HepG2 (cell line): Measurements from ENCODE around the gene SPAG9. TPM values are rescaled to one million over a fixed set of nuclear protein-coding genes. Genes with fewer than 3 reads are reported as not detected.

ENCODE experiments used
- ARHGAP35 ChIP-seq: sonication (generic); formaldehyde crosslinking; IDR thresholded peaks from 2 replicates; pipeline ENCODE4 v1.9.0; 2022; ENCODE audit warnings: mild to moderate bottlenecking, inconsistent platforms, moderate library complexity, missing genetic modification reagents, borderline replicate concordance
- ATRX ChIP-seq: sonication (generic); formaldehyde crosslinking; IDR thresholded peaks from 2 replicates; pipeline ENCODE4 v1.4.0; 2020; ENCODE audit warnings: missing genetic modification reagents, borderline replicate concordance
- CHD2 ChIP-seq: IDR thresholded peaks from 2 replicates; pipeline ENCODE4 v1.6.1; 2011; ENCODE audit warnings: low read depth, low read length, improper control_type of control experiment
- HDAC6 ChIP-seq: fragments of 200-600 bp; sonication (generic); IDR thresholded peaks from 2 replicates; pipeline ENCODE4 v1.7.0; 2017; ENCODE audit warnings: mild to moderate bottlenecking, antibody characterized with exemption, low read length, low read depth
- MEF2D ChIP-seq: sonication (generic); formaldehyde crosslinking; IDR thresholded peaks from 2 replicates; pipeline ENCODE4 v1.5.1; 2020; ENCODE audit warnings: mild to moderate bottlenecking, missing genetic modification reagents
- NR2C2 ChIP-seq: sonication (generic); formaldehyde crosslinking; IDR thresholded peaks from 2 replicates; pipeline ENCODE4 v1.4.0; 2020; ENCODE audit warnings: missing genetic modification reagents, mild to moderate bottlenecking, moderate library complexity, borderline replicate concordance
- ZMYM3 ChIP-seq: sonication (generic); formaldehyde crosslinking; IDR thresholded peaks from 2 replicates; pipeline ENCODE4 v1.5.1; 2020; ENCODE audit warnings: mild to moderate bottlenecking, missing genetic modification reagents
- ZNF703 ChIP-seq: sonication (generic); formaldehyde crosslinking; IDR thresholded peaks from 2 replicates; pipeline ENCODE4 v1.5.1; 2020; ENCODE audit warnings: missing genetic modification reagents, mild to moderate bottlenecking, moderate library complexity, borderline replicate concordance
- polyA plus RNA-seq, 8 experiments: library from polyadenylated mRNA; depleted of rRNA in 3 of 8; stranded (reverse) in 7 of 8; unstranded in 1 of 8; fragments of >200 nt; fragmentation: Illumina TruSeq in 4 of 8; extraction: Trizol in 4 of 8; gene quantifications; 2 replicates each; pipeline versions ENCODE4 v1.2.1 to v1.2.3, GENCODE V29; 2011 to 2016; ENCODE audit warnings: low read depth in 4 of 8, missing spikeins in 1 of 8, mixed read lengths in 1 of 8; ENCODE audit not compliant: insufficient read depth in 1 of 8
- total RNA-seq, 5 experiments: library from RNA; depleted of rRNA; stranded (reverse); fragments of >200 nt; fragmentation: Illumina TruSeq; extraction: Trizol; gene quantifications; 2 replicates each; pipeline ENCODE4 v1.2.3, GENCODE V29; 2016; ENCODE audit warnings: low read depth in 1 of 5
- TF ChIP-seq, protein P1 (sequence below): sonication (generic); formaldehyde crosslinking; IDR thresholded peaks from 2 replicates; pipeline ENCODE4 v1.5.0; 2020; ENCODE audit warnings: missing genetic modification reagents
- TF ChIP-seq, protein P2 (sequence below): IDR thresholded peaks from 2 replicates; pipeline ENCODE4 v1.6.1; 2016; ENCODE audit warnings: mild to moderate bottlenecking, missing biosample characterization, missing genetic modification reagents
- TF ChIP-seq, protein P3 (sequence below): sonication (generic); formaldehyde crosslinking; IDR thresholded peaks from one replicate; pipeline ENCODE4 v1.5.1; 2020; ENCODE audit warnings: mild to moderate bottlenecking, missing genetic modification reagents; ENCODE audit errors: not compliant biosample characterization
- TF ChIP-seq, protein P4 (sequence below): IDR thresholded peaks from 2 replicates; pipeline ENCODE4 v1.6.1; 2012; ENCODE audit warnings: low read length, improper control_type of control experiment

Gene SPAG9
- total and polyA plus RNA-seq, 2 of the 13 experiments (the other 11 are each of a cell fraction or from before 2014, with no cell fraction given): 43.2 to 78.6 TPM

DNA sequence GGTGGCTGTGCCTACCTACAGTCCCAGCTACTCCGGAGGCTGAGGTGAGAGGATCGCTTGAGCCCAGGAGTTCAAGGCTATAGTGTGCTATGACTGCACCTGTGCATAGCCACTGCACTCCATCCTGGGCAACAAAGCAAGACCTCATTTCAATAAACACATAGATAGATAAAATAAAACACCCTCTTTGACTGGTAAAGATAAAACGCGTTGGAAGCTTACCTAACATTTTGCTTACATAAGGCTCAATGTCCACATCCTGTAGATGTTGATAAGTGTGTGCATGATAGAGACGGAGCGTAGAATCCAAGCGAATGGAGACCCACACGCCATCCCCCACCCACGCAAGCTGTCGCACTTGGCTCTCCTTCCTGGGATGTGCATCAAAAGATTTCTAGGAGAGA is 141.1 kb downstream of the SPAG9 start (continued):
- TF ChIP-seq, protein P1, sequence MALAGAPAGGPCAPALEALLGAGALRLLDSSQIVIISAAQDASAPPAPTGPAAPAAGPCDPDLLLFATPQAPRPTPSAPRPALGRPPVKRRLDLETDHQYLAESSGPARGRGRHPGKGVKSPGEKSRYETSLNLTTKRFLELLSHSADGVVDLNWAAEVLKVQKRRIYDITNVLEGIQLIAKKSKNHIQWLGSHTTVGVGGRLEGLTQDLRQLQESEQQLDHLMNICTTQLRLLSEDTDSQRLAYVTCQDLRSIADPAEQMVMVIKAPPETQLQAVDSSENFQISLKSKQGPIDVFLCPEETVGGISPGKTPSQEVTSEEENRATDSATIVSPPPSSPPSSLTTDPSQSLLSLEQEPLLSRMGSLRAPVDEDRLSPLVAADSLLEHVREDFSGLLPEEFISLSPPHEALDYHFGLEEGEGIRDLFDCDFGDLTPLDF (CRISPR knock-in tag): no peak
- no peak for TF ChIP-seq ARHGAP35 (CRISPR knock-in tag)
- TF ChIP-seq MEF2D (CRISPR knock-in tag): peak; percentile 65; the same call in 1 of the 2 replicates
- TF ChIP-seq, protein P2, sequence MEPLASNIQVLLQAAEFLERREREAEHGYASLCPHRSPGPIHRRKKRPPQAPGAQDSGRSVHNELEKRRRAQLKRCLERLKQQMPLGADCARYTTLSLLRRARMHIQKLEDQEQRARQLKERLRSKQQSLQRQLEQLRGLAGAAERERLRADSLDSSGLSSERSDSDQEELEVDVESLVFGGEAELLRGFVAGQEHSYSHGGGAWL (CRISPR knock-in tag): no peak
- no peak for TF ChIP-seq ZNF703 (CRISPR knock-in tag)
- peak; percentile 96 for TF ChIP-seq ZMYM3 (CRISPR knock-in tag)
- no peak for TF ChIP-seq HDAC6
- no peak for TF ChIP-seq ATRX (CRISPR knock-in tag)
- peak; percentile 56; the same call in 1 of the 2 replicates for TF ChIP-seq NR2C2
- TF ChIP-seq, protein P3, sequence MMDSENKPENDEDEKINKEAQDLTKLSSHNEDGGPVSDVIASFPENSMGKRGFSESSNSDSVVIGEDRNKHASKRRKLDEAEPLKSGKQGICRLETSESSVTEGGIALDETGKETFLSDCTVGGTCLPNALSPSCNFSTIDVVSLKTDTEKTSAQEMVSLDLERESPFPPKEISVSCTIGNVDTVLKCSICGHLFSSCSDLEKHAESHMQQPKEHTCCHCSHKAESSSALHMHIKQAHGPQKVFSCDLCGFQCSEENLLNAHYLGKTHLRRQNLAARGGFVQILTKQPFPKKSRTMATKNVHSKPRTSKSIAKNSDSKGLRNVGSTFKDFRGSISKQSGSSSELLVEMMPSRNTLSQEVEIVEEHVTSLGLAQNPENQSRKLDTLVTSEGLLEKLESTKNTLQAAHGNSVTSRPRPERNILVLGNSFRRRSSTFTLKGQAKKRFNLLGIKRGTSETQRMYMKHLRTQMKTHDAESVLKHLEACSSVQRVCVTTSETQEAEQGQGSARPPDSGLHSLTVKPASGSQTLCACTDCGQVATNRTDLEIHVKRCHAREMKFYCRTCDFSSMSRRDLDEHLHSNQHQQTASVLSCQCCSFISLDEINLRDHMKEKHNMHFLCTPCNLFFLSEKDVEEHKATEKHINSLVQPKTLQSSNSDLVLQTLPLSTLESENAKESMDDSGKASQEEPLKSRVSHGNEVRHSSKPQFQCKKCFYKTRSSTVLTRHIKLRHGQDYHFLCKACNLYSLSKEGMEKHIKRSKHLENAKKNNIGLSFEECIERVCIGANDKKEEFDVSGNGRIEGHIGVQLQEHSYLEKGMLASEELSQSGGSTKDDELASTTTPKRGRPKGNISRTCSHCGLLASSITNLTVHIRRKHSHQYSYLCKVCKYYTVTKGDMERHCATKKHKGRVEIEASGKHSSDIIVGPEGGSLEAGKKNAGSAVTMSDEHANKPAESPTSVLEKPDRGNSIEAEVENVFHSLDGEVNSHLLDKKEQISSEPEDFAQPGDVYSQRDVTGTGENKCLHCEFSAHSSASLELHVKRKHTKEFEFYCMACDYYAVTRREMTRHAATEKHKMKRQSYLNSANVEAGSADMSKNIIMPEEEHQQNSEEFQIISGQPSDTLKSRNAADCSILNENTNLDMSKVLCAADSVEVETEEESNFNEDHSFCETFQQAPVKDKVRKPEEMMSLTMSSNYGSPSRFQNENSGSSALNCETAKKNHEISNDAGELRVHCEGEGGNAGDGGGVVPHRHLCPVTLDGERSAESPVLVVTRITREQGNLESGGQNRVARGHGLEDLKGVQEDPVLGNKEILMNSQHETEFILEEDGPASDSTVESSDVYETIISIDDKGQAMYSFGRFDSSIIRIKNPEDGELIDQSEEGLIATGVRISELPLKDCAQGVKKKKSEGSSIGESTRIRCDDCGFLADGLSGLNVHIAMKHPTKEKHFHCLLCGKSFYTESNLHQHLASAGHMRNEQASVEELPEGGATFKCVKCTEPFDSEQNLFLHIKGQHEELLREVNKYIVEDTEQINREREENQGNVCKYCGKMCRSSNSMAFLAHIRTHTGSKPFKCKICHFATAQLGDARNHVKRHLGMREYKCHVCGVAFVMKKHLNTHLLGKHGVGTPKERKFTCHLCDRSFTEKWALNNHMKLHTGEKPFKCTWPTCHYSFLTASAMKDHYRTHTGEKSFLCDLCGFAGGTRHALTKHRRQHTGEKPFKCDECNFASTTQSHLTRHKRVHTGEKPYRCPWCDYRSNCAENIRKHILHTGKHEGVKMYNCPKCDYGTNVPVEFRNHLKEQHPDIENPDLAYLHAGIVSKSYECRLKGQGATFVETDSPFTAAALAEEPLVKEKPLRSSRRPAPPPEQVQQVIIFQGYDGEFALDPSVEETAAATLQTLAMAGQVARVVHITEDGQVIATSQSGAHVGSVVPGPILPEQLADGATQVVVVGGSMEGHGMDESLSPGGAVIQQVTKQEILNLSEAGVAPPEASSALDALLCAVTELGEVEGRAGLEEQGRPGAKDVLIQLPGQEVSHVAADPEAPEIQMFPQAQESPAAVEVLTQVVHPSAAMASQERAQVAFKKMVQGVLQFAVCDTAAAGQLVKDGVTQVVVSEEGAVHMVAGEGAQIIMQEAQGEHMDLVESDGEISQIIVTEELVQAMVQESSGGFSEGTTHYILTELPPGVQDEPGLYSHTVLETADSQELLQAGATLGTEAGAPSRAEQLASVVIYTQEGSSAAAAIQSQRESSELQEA (CRISPR knock-in tag): no peak
- TF ChIP-seq, protein P4, sequence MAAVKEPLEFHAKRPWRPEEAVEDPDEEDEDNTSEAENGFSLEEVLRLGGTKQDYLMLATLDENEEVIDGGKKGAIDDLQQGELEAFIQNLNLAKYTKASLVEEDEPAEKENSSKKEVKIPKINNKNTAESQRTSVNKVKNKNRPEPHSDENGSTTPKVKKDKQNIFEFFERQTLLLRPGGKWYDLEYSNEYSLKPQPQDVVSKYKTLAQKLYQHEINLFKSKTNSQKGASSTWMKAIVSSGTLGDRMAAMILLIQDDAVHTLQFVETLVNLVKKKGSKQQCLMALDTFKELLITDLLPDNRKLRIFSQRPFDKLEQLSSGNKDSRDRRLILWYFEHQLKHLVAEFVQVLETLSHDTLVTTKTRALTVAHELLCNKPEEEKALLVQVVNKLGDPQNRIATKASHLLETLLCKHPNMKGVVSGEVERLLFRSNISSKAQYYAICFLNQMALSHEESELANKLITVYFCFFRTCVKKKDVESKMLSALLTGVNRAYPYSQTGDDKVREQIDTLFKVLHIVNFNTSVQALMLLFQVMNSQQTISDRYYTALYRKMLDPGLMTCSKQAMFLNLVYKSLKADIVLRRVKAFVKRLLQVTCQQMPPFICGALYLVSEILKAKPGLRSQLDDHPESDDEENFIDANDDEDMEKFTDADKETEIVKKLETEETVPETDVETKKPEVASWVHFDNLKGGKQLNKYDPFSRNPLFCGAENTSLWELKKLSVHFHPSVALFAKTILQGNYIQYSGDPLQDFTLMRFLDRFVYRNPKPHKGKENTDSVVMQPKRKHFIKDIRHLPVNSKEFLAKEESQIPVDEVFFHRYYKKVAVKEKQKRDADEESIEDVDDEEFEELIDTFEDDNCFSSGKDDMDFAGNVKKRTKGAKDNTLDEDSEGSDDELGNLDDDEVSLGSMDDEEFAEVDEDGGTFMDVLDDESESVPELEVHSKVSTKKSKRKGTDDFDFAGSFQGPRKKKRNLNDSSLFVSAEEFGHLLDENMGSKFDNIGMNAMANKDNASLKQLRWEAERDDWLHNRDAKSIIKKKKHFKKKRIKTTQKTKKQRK: no peak
- no peak for TF ChIP-seq CHD2
